GM19035 (cell line): ENCODE measurements around the gene DOCK2.
A peak's percentile ranks its signal among the peaks of the same experiment; 100 is the strongest.

Experiments used
- ATAC-seq: cut with Tn5 transposase; IDR thresholded peaks from one replicate; pipeline ENCODE4 v1.9.1; 2021; ENCODE audit not compliant: unreplicated experiment

DOCK2 gene

GRCh38 chr5:169686137-169686536 is 49.1 kb downstream of the DOCK2 start:
- ATAC-seq = peak; percentile 65

DNA sequence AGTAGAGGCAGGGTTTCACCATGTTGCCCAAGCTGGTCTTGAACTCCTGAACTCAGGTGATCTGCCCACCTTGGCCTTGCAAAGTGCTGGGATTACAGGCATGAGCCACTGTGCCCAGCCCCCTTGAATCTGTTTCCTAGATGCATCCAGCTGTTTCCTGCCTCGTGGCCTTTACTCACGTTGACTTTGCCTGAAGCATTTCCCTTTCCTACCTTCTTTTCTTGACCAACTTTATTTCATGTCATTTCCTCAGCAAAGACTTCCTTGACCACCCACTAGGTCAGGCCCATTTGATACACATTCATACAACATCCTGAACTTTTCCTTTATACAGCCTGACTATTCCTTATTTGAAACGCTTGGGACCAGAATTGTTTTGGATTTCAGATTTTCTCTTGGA is 51.0 kb downstream of the DOCK2 start:
- ATAC-seq = no peak

- ATAC-seq = no peak
These were observed 54.4 kb downstream of the DOCK2 start for GRCh38 chr5:169691471-169691870.

GRCh38 chr5:169694091-169694625 is 57.1 kb downstream of the DOCK2 start:
- no peak for ATAC-seq

GRCh38 chr5:169695025-169695625 is 58.0 kb downstream of the DOCK2 start:
- no peak for ATAC-seq

- no peak for ATAC-seq
These were observed 58.9 kb downstream of the DOCK2 start for GRCh38 chr5:169695919-169696490.

- no peak for ATAC-seq
These were observed 59.8 kb downstream of the DOCK2 start for GRCh38 chr5:169696621-169697510.

DNA sequence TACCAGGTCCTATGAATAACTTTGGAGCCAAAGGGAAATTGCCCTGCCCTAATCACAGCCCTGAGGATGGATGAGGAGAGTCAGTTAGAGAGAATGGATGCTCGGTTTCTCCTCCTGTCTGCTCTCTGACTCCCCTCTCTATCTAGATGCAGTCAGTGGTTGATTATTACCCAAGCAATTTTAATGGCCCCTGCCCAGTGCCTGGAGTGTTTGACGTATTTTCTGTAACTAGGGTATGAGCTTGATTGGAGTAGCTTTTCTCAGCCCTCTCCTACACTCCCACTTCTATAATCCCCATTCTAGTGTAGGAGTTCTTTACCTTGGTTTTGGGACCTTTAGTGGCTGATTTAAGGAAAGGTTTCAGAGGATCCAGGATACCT is 60.4 kb downstream of the DOCK2 start:
- no peak for ATAC-seq

DNA sequence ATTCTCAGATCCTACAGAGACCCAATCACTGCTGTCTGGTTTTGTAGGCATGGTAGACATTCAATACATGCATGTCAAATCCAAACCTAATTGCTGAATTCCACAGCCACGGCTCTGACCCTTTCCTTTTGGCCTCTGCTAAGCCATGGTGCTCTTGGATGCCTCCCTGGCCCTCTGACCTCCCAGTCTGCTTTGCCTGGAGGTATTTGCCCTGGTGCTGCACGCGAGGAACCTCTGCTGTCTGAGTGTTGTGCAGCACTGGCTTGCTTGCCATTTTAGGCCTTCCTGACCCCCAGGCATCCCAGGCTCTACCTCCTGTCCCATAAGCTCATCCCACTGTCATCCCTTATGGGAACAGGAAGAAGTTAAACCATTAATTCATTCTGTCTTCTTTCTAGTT is 60.9 kb downstream of the DOCK2 start:
- no peak for ATAC-seq

DNA sequence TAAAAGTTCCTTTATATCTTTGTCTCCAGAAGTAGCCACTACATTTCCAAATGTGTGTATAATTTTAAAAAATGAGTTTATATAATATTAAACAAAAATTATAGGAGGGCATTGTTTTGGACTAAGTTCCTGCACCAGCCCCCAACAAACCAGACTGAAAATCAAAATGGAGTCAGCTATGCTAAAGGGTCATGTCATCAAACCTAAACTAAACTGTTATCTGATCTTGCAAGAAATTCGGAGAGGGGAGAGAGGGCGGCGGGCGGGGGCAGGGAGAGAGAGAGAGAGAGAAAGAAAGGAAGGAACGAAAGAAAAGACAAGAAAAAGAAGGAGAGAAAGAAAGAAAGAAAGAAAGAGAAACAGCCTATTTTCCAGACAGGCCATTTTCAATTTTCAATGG is 63.5 kb downstream of the DOCK2 start:
- no peak for ATAC-seq

GRCh38 chr5:169701910-169702451 is 64.9 kb downstream of the DOCK2 start:
- no peak for ATAC-seq

DNA sequence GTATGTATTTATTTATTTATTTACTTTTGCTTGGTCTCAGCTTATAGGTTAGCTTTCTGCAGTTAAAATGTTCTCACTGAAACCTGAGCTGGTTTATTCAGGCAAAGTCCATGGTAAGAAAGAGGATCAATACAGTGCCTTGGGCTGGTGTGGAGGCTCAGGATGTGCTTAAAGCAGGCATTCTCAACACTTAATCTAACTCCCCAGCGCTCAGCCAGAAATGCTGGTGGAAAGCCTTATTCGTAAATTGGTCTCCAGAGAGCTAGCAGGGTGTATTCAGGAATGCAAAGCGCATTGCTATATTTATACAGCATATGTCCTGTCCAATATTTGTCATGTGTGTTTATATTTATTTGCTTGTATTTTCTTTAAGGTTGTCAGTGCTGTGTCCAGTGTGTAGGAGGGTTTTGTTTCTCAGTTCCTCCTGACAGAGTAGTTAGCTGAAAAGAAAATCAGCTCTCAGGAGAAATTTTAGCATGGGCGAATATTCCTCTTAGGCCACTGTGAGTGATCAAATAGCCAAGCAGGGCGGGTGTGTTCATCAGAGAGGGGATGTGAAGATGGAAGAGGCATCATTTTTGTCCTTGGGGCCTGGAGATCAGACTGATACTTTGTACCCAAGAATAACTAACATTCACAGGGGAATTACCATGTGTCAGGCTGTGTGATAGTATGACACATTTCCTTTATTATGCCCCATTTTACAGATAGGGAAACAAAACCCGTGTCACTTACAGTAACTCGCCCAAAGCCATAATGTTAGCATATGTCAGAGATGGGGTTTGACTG is 65.8 kb downstream of the DOCK2 start:
- peak; percentile 77 for ATAC-seq

DNA sequence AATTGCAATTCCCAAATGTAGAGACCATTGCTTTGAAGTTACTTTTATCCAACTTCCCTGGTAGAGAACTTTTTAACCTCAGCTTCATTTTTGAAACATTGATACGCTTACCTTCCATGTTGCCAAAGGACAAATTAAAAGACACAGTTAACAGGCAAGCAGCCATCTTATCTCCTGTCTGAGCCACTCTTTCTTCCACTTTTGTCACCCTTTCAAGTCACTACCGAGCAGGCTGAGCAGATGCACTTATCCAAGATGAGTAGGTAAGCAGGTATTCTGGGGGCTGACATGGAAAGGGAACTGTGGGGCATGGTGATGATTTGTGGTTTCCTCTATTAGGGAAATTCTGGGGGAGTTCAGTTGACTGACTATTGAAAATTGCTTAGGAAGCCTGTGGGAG is 66.7 kb downstream of the DOCK2 start:
- no peak for ATAC-seq

GRCh38 chr5:169705322-169705721 is 68.2 kb downstream of the DOCK2 start:
- no peak for ATAC-seq

- ATAC-seq = no peak
These were observed 69.0 kb downstream of the DOCK2 start for GRCh38 chr5:169706071-169706470.

DNA sequence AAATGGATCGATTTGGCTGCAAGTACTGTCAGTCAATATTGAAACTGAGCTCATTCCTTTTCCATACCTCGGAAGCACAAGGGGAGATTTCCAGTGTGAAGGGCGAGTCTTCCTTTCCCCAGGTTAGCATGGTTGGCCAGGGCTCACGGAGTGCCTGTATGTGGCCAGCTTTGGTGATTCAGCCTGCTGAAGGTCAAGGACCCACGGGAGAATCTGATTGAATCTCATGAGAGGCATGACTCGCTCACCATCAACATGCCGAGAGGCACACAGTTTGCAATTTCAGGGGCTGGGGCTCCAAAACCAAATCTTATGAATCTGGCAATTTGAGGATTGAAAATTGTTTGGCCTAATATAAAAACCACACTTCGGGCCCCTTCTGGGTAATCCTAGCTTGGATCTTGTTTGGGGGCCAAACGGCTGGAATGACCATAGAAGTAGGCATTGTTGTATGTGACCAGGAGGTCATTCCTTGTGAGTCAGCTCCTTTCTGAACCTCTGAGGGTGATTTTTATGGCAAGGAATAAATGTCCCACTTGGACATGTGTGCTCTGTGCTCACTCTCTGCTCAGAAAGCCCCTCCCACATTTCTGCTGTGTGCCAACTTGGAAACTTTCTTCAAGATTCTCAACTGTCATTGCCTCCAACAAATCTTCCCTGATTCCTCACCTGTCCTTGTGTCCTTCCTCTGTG is 69.8 kb downstream of the DOCK2 start:
- ATAC-seq = no peak

DNA sequence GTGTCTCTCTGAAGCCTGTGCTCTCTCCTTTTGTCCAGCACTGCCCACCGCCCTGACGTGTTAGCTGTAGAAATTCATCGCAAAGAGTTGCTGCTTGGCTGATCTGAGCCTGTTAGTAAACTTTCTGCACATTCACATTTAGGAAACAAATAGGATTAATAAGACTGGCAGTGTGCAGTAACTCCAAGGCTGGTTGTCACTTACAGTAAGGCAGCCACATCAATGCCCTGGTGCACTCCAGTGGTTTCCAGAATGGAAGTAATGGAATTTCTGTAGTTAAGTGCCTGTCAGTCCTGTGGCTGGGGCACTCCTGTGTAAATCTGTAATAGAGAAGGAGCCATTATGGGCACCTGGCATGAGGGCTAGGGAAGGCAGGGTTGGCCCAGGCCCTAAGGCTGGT is 70.6 kb downstream of the DOCK2 start:
- ATAC-seq = no peak

DNA sequence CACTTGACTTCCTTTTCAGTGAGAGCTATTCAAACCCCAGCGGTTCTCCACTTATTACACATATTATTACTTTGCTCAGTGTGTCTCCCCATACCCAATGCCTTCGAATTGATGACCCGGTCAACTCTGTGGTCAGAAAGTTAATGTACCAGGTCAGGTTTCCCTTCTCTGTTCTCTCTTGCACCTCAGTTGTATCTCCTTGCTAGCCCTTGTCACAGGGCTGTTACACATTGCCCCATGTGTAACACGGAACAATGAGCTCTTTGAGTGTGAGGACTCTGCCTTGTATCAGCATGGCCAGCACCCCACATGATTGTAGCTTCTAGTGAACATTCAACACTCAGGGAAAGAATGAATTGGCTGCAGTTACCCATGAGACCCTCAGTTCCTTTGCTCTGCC is 73.6 kb downstream of the DOCK2 start:
- ATAC-seq = no peak

GRCh38 chr5:169711551-169712225 is 74.6 kb downstream of the DOCK2 start:
- ATAC-seq = no peak

DNA sequence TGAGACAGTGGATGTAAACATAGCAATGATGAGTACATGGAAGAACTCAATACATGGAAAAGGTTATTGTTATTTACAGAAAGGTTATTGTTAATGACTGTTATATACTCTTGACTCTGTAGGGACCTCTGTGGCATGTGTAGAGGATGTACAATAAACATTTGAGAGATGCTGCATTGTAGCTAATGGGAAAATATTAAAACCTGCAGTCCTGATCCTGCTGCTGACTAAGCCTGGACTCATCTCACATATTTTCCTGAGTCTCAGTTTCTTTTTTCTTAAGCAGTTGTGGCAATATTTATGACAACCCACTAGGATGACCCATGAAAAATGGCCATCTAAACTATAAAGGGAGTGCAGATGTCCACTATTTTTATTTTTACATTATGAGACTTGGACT is 75.4 kb downstream of the DOCK2 start:
- no peak for ATAC-seq
